NCI-H1105 treated with DMSO at 0.1 percent for 48 hours (cell line): ENCODE data around the gene SLC44A3.
"Not testable (repeated sequence)": the region's sequence is repeated elsewhere in the genome, so short reads cannot be mapped to it uniquely, and the experiment has no call there.

Experiments
- DNase-seq: peaks from one replicate; lab custom pipeline; 2025; lab: John Stamatoyannopoulos, UW

The SLC44A3 gene

GRCh38 chr1:94936861-94937620 lies 116.9 kb downstream of the SLC44A3 start:
- DNase-seq: no peak

DNA sequence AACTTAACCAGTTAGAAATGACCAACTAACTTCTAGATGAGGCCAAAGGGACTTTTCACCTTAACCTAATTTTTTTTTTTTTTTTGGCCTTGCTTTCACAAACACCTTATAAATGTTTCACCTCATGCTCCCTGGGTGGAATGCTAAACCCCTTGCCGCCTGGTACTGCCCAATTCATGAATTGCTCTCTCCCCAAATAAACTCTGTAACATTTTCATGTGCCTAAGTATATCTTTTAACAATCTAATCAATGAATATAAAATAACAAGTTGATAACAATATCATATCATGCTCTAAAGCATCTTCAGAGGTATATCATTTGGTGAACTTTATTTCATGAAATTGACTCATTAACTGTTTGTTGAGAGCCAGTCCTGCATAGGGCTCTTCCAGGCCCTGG lies 117.7 kb downstream of the SLC44A3 start:
- no peak for DNase-seq

DNA sequence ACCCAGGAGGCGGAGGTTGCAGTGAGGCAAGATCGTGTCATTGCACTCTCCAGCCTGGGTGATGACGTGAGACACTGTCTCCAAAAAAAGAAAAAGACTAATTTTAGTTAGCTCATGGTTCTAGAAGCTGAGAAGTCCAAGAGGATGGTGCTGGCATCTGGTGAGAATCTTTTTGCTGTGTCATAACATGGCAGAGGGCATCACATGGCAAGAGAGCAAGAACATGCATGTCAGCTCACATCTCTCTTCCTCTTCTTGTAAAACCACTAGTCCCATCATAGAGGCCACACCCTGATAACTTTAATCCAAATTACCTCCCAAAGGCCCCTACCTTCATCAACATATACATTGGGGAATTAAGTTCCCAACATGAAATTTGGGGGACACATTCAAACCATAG lies 120.6 kb downstream of the SLC44A3 start:
- no peak for DNase-seq

GRCh38 chr1:94941480-94941879 lies 121.3 kb downstream of the SLC44A3 start:
- DNase-seq: not testable (repeated sequence)

DNA sequence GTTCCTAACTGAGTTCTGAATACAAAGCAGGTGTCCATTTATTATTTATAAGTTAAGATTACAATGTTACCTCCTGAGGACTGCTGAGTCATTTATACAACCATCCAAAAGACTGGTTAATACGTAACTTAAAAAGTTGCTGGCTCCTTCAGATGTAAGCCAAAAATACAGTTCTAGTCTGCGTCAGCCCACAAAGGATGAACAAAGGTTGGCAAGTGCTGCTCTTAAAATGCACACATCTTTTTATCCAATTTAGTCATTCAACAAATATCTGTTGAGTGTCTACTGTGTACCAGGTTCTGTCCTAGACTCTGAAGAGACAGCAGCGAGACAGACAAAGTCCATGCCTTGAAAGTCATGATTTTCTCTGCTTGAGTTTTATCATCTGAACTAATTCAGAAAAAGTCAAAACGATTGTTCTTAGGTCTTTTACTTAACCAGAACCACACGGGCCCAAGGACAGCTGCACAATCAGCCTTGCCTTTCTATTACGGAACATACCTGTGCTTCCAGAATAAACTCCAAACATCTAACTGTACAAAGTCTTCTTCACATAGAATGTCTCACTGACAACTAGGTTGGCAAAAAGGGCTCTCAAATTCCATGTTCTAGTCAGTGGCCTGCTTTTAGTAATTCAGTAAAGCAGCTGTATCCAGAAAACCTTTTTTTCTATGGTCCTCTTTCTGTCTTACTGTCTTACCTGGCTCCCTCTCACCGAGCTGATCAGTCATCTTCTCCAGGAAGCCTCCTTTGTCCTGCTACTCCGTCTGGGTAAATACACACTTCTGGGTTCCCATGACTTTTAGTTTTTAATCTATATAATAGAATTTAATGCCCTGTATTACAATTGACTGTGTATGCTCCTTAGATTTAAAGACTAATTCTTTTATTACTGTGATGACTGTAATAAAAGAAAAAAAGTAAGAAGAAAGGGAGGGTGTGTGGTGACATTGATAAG lies 122.3 kb downstream of the SLC44A3 start:
- DNase-seq: no peak
